MCF 10A (cell line): Measurements from ENCODE around the gene EHMT2. TPM values are rescaled to one million over a fixed set of nuclear protein-coding genes. Genes with fewer than 3 reads are reported as not detected.
"Not testable (repeated sequence)": the region's sequence is repeated elsewhere in the genome, so short reads cannot be mapped to it uniquely, and the experiment has no call there.

Experiments
- BruUV-seq: library from RNA; stranded (reverse); fragments of 400-500 nt; replicated peaks from 2 replicates; lab custom pipeline; 2021; lab: Mats Ljungman, UMichigan
- CTCF ChIA-PET: fragments of 300-600 bp; sonication (Branson Sonifier 250); formaldehyde crosslinking; extraction: SDS; loops from one replicate; lab custom pipeline; 2021; ENCODE audit warnings: antibody characterized with exemption, inconsistent platforms; lab: Yijun Ruan, JAX
- POLR2A ChIA-PET: fragments of 300-600, 350-650 bp; sonication (Branson Sonifier 250); formaldehyde crosslinking; extraction: SDS; loops from one replicate; lab custom pipeline; 2020; ENCODE audit warnings: antibody characterized with exemption, inconsistent platforms; lab: Yijun Ruan, JAX
- DNase-seq: peaks from one replicate; pipeline ENCODE4 v3.0.0-alpha.2; 2018; ENCODE audit not compliant: unreplicated experiment
- H3K27ac Mint-ChIP-seq: one replicate; pipeline ENCODE4 v1.8.0; 2022; ENCODE audit warnings: mild to moderate bottlenecking, low read depth, mixed read lengths; ENCODE audit not compliant: unreplicated experiment
- H3K27me3 Mint-ChIP-seq: one replicate; pipeline ENCODE4 v1.8.0; 2022; ENCODE audit warnings: mixed read lengths; ENCODE audit not compliant: insufficient read depth, unreplicated experiment
- H3K36me3 Mint-ChIP-seq: one replicate; pipeline ENCODE4 v1.8.0; 2022; ENCODE audit warnings: mild to moderate bottlenecking, moderate library complexity, mixed read lengths; ENCODE audit not compliant: insufficient read depth, unreplicated experiment
- H3K4me1 Mint-ChIP-seq: one replicate; pipeline ENCODE4 v1.8.0; 2022; ENCODE audit warnings: mixed read lengths; ENCODE audit not compliant: insufficient read depth, unreplicated experiment
- H3K4me3 Mint-ChIP-seq: one replicate; pipeline ENCODE4 v1.8.0; 2022; ENCODE audit warnings: mild to moderate bottlenecking, moderate library complexity, mixed read lengths; ENCODE audit not compliant: unreplicated experiment
- H3K9me3 Mint-ChIP-seq: one replicate; pipeline ENCODE4 v1.8.0; 2022; ENCODE audit warnings: mixed read lengths; ENCODE audit not compliant: unreplicated experiment
- CTCF ChIP-seq: fragments of 200-600 bp; IDR thresholded peaks from one replicate; pipeline ENCODE4 v1.8.0; 2022; ENCODE audit warnings: antibody characterized with exemption, mild to moderate bottlenecking; ENCODE audit not compliant: unreplicated experiment
- intact Hi-C: fragments of 100-400 bp; cut with micrococcal nuclease; formaldehyde crosslinking; loops from 2 replicates; pipeline ENCODE4 v1.14.1; 2022
- total RNA-seq: library from RNA; stranded (reverse); gene quantifications from 2 replicates; pipeline ENCODE4 v1.2.3, GENCODE V29; 2022

Gene EHMT2
- total RNA-seq, 1 experiment from 2014 or later = 20.2 TPM

GRCh38 chr6:31935823-31936222 is 38.3 kb upstream of the EHMT2 start:
- no TSS peak for BruUV-seq
- H3K4me3 Mint-ChIP-seq = no peak overlapping the region
- H3K9me3 Mint-ChIP-seq = no peaks in the 10 kb centered on the region
- no peak for DNase-seq
- intact Hi-C loops = no loop called here
- no peak overlapping the region for H3K27ac Mint-ChIP-seq
- no peaks in the 10 kb centered on the region for H3K36me3 Mint-ChIP-seq
- peaks cover 6% of the 10 kb centered on the region for H3K4me1 Mint-ChIP-seq
- POLR2A ChIA-PET = no interaction called here
- TF ChIP-seq CTCF = no peak
- H3K27me3 Mint-ChIP-seq = no peaks in the 10 kb centered on the region
- CTCF ChIA-PET = interaction anchor here (1.7 kb wide), 1 partner anchor 16 kb away, joined by 8 read pairs; no protein-coding TSS in a partner anchor

- DNase-seq = no peak
- ChIA-PET CTCF (interaction anchor here (0.5 to 1.7 kb wide), 3 partner anchors 17 to 247 kb away, joined by 3 to 8 read pairs (median 4); no protein-coding TSS in a partner anchor), POLR2A (no interaction called here)
- H3K4me1 Mint-ChIP-seq = no peaks in the 10 kb centered on the region
- no peaks in the 10 kb centered on the region for H3K36me3 Mint-ChIP-seq
- no peaks in the 10 kb centered on the region for H3K9me3 Mint-ChIP-seq
- TF ChIP-seq CTCF = no peak
- H3K4me3 Mint-ChIP-seq = no peak overlapping the region
- intact Hi-C loops = no loop called here
- H3K27ac Mint-ChIP-seq = no peak overlapping the region
- no TSS peak for BruUV-seq
- H3K27me3 Mint-ChIP-seq = no peaks in the 10 kb centered on the region
Observed at GRCh38 chr6:31935021-31935420, 37.5 kb upstream of the EHMT2 start.

GRCh38 chr6:31933537-31933936 is 36.0 kb upstream of the EHMT2 start:
- no peaks in the 10 kb centered on the region for H3K36me3 Mint-ChIP-seq
- H3K9me3 Mint-ChIP-seq = no peaks in the 10 kb centered on the region
- H3K27ac Mint-ChIP-seq = no peak overlapping the region
- CTCF ChIA-PET = no interaction called here
- DNase-seq = no peak
- intact Hi-C loops = no loop called here
- no peak overlapping the region for H3K4me3 Mint-ChIP-seq
- H3K27me3 Mint-ChIP-seq = no peaks in the 10 kb centered on the region
- no peaks in the 10 kb centered on the region for H3K4me1 Mint-ChIP-seq
- POLR2A ChIA-PET = no interaction called here
- BruUV-seq = no TSS peak
- TF ChIP-seq CTCF = no peak

GRCh38 chr6:31932137-31932536 is 34.6 kb upstream of the EHMT2 start:
- H3K4me3 Mint-ChIP-seq, H3K9me3 Mint-ChIP-seq, intact Hi-C loops, BruUV-seq, H3K27me3 Mint-ChIP-seq, DNase-seq, H3K36me3 Mint-ChIP-seq, POLR2A ChIA-PET, H3K4me1 Mint-ChIP-seq, CTCF ChIA-PET, H3K27ac Mint-ChIP-seq: not testable (repeated sequence)

- no TSS peak for BruUV-seq
Observed at GRCh38 chr6:31930962-31931361, 33.5 kb upstream of the EHMT2 start.

More at GRCh38 chr6:31930962-31931361, 33.5 kb upstream of the EHMT2 start:
- ChIA-PET POLR2A (interaction anchor here (0.7 kb wide), 1 partner anchor 228 kb away, joined by 3 read pairs; the partner anchor contains the start of gene ABHD16A), CTCF (no interaction called here)
- Mint-ChIP-seq H3K4me1 (no peaks in the 10 kb centered on the region), H3K27me3 (no peaks in the 10 kb centered on the region), H3K4me3 (no peak overlapping the region), H3K27ac (no peak overlapping the region), H3K36me3 (no peaks in the 10 kb centered on the region), H3K9me3 (no peaks in the 10 kb centered on the region)
- no peak for DNase-seq
- TF ChIP-seq CTCF = no peak
- intact Hi-C loops = no loop called here
